Stimulated activated CD4-positive, alpha-beta T cell treated with anti-CD3 and anti-CD28 coated beads, Interleukin-1b, Interleukin-23, amount 100 ng/mL, for 48 hours (primary cell): Measurements from ENCODE around the gene IRX4.

Source experiments
- DNase-seq: peaks from one replicate; pipeline ENCODE4 v3.0.0-alpha.2; 2020

IRX4 gene

GRCh38 chr5:1913578-1913977 lies 30.9 kb upstream of the IRX4 start:
- no peak for DNase-seq

GRCh38 chr5:1912951-1913565 lies 30.3 kb upstream of the IRX4 start:
- no peak for DNase-seq

- no peak for DNase-seq
These were observed 29.1 kb upstream of the IRX4 start for GRCh38 chr5:1911773-1912235.

- DNase-seq, result no peak
These were observed 28.4 kb upstream of the IRX4 start for GRCh38 chr5:1910861-1911772.

- DNase-seq, result no peak
These were observed 27.5 kb upstream of the IRX4 start for GRCh38 chr5:1910081-1910760.

GRCh38 chr5:1909346-1909985 lies 26.7 kb upstream of the IRX4 start:
- no peak for DNase-seq

GRCh38 chr5:1908931-1909330 lies 26.2 kb upstream of the IRX4 start:
- no peak for DNase-seq

- no peak for DNase-seq
These were observed 24.9 kb upstream of the IRX4 start for GRCh38 chr5:1907616-1908015.

- DNase-seq, result no peak
These were observed 22.4 kb upstream of the IRX4 start for GRCh38 chr5:1905108-1905507.

GRCh38 chr5:1901983-1902382 lies 19.3 kb upstream of the IRX4 start:
- DNase-seq, result no peak

GRCh38 chr5:1901061-1901460 lies 18.3 kb upstream of the IRX4 start:
- DNase-seq, result no peak

GRCh38 chr5:1899201-1899600 lies 16.5 kb upstream of the IRX4 start:
- no peak for DNase-seq

GRCh38 chr5:1897816-1898450 lies 15.2 kb upstream of the IRX4 start:
- DNase-seq, result no peak

- no peak for DNase-seq
These were observed 14.7 kb upstream of the IRX4 start for GRCh38 chr5:1897386-1897785.

- DNase-seq, result no peak
These were observed 14.1 kb upstream of the IRX4 start for GRCh38 chr5:1896602-1897376.

GRCh38 chr5:1895739-1896420 lies 13.2 kb upstream of the IRX4 start:
- DNase-seq, result no peak

- no peak for DNase-seq
These were observed 11.5 kb upstream of the IRX4 start for GRCh38 chr5:1894243-1894642.

- no peak for DNase-seq
These were observed 11.0 kb upstream of the IRX4 start for GRCh38 chr5:1893754-1894153.

GRCh38 chr5:1892685-1893445 lies 10.1 kb upstream of the IRX4 start:
- no peak for DNase-seq

GRCh38 chr5:1892211-1892610 lies 9.5 kb upstream of the IRX4 start:
- no peak for DNase-seq

- no peak for DNase-seq
These were observed 8.7 kb upstream of the IRX4 start for GRCh38 chr5:1891391-1891790.
